Right atrium auricular region (tissue), 2 donors: Measurements from ENCODE around the gene CES2. TPM values are rescaled to one million over a fixed set of nuclear protein-coding genes. Genes with fewer than 3 reads are reported as not detected.

Source experiments
- DNase-seq: peaks from one replicate; pipeline ENCODE4 v3.0.0-alpha.2; 2019; ENCODE audit warnings: low spot score
- H3K27ac ChIP-seq, 2 donors: fragments of 200-600 bp; sonication (generic); 1 replicate in 1 of 2; 2 replicates in 1 of 2; pipeline ENCODE4 v1.5.1; 2016 to 2019
- H3K27me3 ChIP-seq, 2 donors: fragments of 200-600 bp; sonication (generic); one replicate each; pipeline versions ENCODE4 v1.5.1 to v1.6.0; 2017 to 2019
- H3K36me3 ChIP-seq: fragments of 200-600 bp; sonication (generic); one replicate; pipeline ENCODE4 v1.5.1; 2016
- H3K4me1 ChIP-seq, 2 donors: fragments of 200-600 bp; sonication (generic); one replicate each; pipeline versions ENCODE4 v1.5.1 to v1.6.0; 2017 to 2019
- H3K4me3 ChIP-seq, 2 donors: fragments of 200-600 bp; sonication (generic); 1 replicate in 1 of 2; 2 replicates in 1 of 2; pipeline ENCODE4 v1.5.1; 2017 to 2019; ENCODE audit warnings: mild to moderate bottlenecking in 1 of 2, moderate library complexity in 1 of 2
- H3K9me3 ChIP-seq, 2 donors: fragments of 200-600 bp; sonication (generic); one replicate each; pipeline ENCODE4 v1.5.1; 2019
- CTCF ChIP-seq, 2 donors: fragments of 200-600 bp; sonication (generic); IDR thresholded peaks; one replicate each; pipeline ENCODE4 v1.5.1; 2019; ENCODE audit warnings: antibody characterized with exemption in 2 of 2
- total RNA-seq, 2 donors: library from RNA; depleted of rRNA; stranded (reverse); fragments of >200 nt; gene quantifications; one replicate each; pipeline ENCODE4 v1.1.0, GENCODE V29; 2016

Gene CES2
- total RNA-seq, 2 donors from 2014 or later, result 33.1 to 51.4 TPM

GRCh38 chr16:66923247-66923731, 12.0 kb upstream of the CES2 start:
- peaks cover 0 to 57% of the 10 kb centered on the region in 2 donors for H3K4me1 ChIP-seq
- H3K4me3 ChIP-seq, result peak overlapping the region; percentile 60 to 78
- H3K36me3 ChIP-seq, result peaks cover 14% of the 10 kb centered on the region
- H3K27me3 ChIP-seq, result no peaks in the 10 kb centered on the region
- no peaks in the 10 kb centered on the region for H3K9me3 ChIP-seq
- TF ChIP-seq CTCF (IDR thresholded peaks at IDR 0.05), result no peak
- no peak for DNase-seq
- H3K27ac ChIP-seq, result peak overlapping the region; percentile 87 to 98

GRCh38 chr16:66923866-66924265, 11.4 kb upstream of the CES2 start:
- DNase-seq, result no peak
- Histone ChIP-seq H3K27me3 (no peaks in the 10 kb centered on the region), H3K9me3 (no peaks in the 10 kb centered on the region), H3K27ac (peak overlapping the region; percentile 87 to 98), H3K4me1 (peaks cover 0 to 59% of the 10 kb centered on the region in 2 donors), H3K36me3 (peaks cover 14% of the 10 kb centered on the region), H3K4me3 (peak overlapping the region; percentile 60 to 78)
- no peak for TF ChIP-seq CTCF (IDR thresholded peaks at IDR 0.05)

- H3K36me3 ChIP-seq, result peaks cover 14% of the 10 kb centered on the region
- no peaks in the 10 kb centered on the region for H3K27me3 ChIP-seq
- H3K4me1 ChIP-seq, result peaks cover 0 to 53% of the 10 kb centered on the region in 2 donors
- no peaks in the 10 kb centered on the region for H3K9me3 ChIP-seq
- peak overlapping the region; percentile 87 to 98 for H3K27ac ChIP-seq
- DNase-seq, result no peak
- peak in 1 of 2 donors; percentile 45 for TF ChIP-seq CTCF (IDR thresholded peaks at IDR 0.05)
- peak overlapping the region; percentile 60 to 78 for H3K4me3 ChIP-seq
Observed at GRCh38 chr16:66924527-66925321, 10.6 kb upstream of the CES2 start.

DNA sequence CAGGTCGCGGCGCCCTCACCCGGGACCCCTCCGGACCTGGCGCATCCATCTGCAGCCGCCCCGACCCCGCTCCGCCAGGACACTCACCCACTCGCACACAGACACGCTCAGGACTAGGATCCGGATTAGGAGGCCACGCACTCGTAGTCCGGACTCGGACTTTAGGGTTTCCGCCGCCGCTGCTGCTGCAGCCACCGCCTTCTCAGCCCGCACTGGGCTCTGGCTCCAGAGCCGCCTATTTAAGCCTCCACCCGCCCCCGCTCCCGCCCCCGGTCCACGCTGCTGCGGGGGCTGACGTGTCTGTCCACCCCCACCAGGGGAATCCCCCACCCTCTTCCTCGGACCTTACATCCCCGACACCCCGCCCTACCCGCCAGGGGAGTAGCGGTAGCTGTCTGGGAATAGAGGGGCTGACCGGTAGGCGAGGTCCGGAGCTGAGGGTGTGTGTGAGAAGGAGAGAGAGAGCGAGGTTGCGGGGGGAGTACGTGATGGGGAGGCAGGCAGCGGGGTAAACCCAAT, 9.9 kb upstream of the CES2 start, which contains the start of gene RRAD:
Gene RRAD, minus strand, starts transcription at position 214 of the 519 bp plus-strand sequence. CDS start 356 bp downstream, outside the sequence.
- Histone ChIP-seq H3K36me3 (peaks cover 14% of the 10 kb centered on the region), H3K9me3 (no peaks in the 10 kb centered on the region), H3K4me1 (peaks cover 0 to 53% of the 10 kb centered on the region in 2 donors), H3K27ac (peak within 1 kb of the TSS; percentile 87 to 98), H3K27me3 (no peaks in the 10 kb centered on the region), H3K4me3 (peak within 1 kb of the TSS; percentile 60 to 78)
- DNase-seq, result no peak
- TF ChIP-seq CTCF (IDR thresholded peaks at IDR 0.05), result no peak

DNA sequence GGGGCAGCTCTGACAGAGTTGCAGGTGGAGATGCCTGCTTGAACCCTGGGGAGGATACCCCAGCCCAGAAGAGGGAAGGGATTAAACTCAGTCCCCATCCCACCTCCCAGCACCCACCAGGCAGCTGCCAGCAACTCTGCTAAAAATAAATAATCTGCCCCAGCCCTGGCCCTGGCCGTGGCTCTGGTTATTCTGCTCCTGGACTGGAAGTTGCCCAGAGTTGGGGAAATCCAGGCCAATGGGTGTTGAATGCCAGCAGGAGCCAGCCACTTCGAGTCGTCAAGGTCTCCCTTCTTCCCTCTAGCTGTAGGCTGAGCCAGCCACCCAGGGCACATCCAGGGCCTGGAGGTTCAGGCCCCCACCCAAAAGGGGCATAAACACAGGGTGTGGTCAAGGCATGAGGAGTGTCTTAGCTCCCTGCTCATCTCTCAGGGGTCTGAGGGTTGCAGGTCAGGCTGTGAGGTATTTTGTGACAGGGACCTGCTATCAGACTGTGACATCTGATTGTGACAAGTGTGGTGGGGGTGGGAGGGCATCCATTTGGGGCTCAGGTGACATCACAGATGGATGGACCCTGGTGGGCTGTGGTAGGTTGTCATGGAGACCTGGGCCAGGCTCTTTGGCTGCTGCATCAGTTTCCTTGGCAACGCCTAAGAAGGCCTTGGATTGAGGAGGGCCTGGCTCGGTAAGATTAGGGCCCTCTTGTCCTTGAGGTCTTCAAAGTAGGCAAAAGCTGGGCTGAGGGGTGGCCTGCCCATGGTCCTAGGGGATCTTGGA, 9.0 kb upstream of the CES2 start:
- TF ChIP-seq CTCF (IDR thresholded peaks at IDR 0.05), result no peak
- no peaks in the 10 kb centered on the region for H3K9me3 ChIP-seq
- peaks cover 0 to 54% of the 10 kb centered on the region in 2 donors for H3K4me1 ChIP-seq
- no peak for DNase-seq
- H3K27me3 ChIP-seq, result no peaks in the 10 kb centered on the region
- peaks cover 11% of the 10 kb centered on the region for H3K36me3 ChIP-seq
- peak overlapping the region; percentile 87 to 98 for H3K27ac ChIP-seq
- H3K4me3 ChIP-seq, result peak overlapping the region; percentile 60 to 78
